Measurements from ENCODE around the gene TEX9.
"Not testable (repeated sequence)": the region's sequence is repeated elsewhere in the genome, so short reads cannot be mapped to it uniquely, and the experiment has no call there.

Gene TEX9

GRCh38 chr15:56399209-56399608 lies 34.0 kb downstream of the TEX9 start:
- not testable (repeated sequence) for H3K9me3 ChIP-seq (ENCODE audit: control insufficient read depth in 1 of 2, low read length in 2 of 2); H3K27me3 ChIP-seq (ENCODE audit: low read depth, low read length); H3K27ac ChIP-seq (ENCODE audit: low read length); H3K36me3 ChIP-seq (ENCODE audit: control insufficient read depth in 1 of 2, insufficient read depth in 2 of 2, low read length in 2 of 2); H3K4me1 ChIP-seq (ENCODE audit: control insufficient read depth in 1 of 2, insufficient read depth in 2 of 2, low read length in 2 of 2); H3K4me3 ChIP-seq (ENCODE audit: low read depth in 1 of 2, low read length in 2 of 2)

GRCh38 chr15:56410721-56411120 lies 45.5 kb downstream of the TEX9 start:
- Histone ChIP-seq H3K27me3 (ENCODE audit: low read depth, low read length) (no peaks in the 10 kb centered on the region), H3K4me1 (ENCODE audit: control insufficient read depth in 1 of 2, insufficient read depth in 2 of 2, low read length in 2 of 2) (no peaks in the 10 kb centered on the region), H3K36me3 (ENCODE audit: control insufficient read depth in 1 of 2, insufficient read depth in 2 of 2, low read length in 2 of 2) (no peaks in the 10 kb centered on the region), H3K27ac (ENCODE audit: low read length) (no peak overlapping the region), H3K9me3 (ENCODE audit: control insufficient read depth in 1 of 2, low read length in 2 of 2) (no peaks in the 10 kb centered on the region), H3K4me3 (ENCODE audit: low read depth in 1 of 2, low read length in 2 of 2) (no peak overlapping the region)

- Histone ChIP-seq H3K9me3 (ENCODE audit: control insufficient read depth in 1 of 2, low read length in 2 of 2) (no peaks in the 10 kb centered on the region), H3K27ac (ENCODE audit: low read length) (no peak overlapping the region), H3K36me3 (ENCODE audit: control insufficient read depth in 1 of 2, insufficient read depth in 2 of 2, low read length in 2 of 2) (no peaks in the 10 kb centered on the region), H3K27me3 (ENCODE audit: low read depth, low read length) (no peaks in the 10 kb centered on the region), H3K4me3 (ENCODE audit: low read depth in 1 of 2, low read length in 2 of 2) (no peak overlapping the region), H3K4me1 (ENCODE audit: control insufficient read depth in 1 of 2, insufficient read depth in 2 of 2, low read length in 2 of 2) (no peaks in the 10 kb centered on the region)
Measured at GRCh38 chr15:56411122-56411749, 46.0 kb downstream of the TEX9 start.

GRCh38 chr15:56413114-56413733 lies 48.0 kb downstream of the TEX9 start:
- H3K27me3 ChIP-seq (ENCODE audit: low read depth, low read length); H3K9me3 ChIP-seq (ENCODE audit: control insufficient read depth in 1 of 2, low read length in 2 of 2); H3K36me3 ChIP-seq (ENCODE audit: control insufficient read depth in 1 of 2, insufficient read depth in 2 of 2, low read length in 2 of 2); H3K4me1 ChIP-seq (ENCODE audit: control insufficient read depth in 1 of 2, insufficient read depth in 2 of 2, low read length in 2 of 2); H3K27ac ChIP-seq (ENCODE audit: low read length); H3K4me3 ChIP-seq (ENCODE audit: low read depth in 1 of 2, low read length in 2 of 2): not testable (repeated sequence)

- Histone ChIP-seq H3K27ac (ENCODE audit: low read length) (no peak overlapping the region), H3K27me3 (ENCODE audit: low read depth, low read length) (no peaks in the 10 kb centered on the region), H3K4me1 (ENCODE audit: control insufficient read depth in 1 of 2, insufficient read depth in 2 of 2, low read length in 2 of 2) (no peaks in the 10 kb centered on the region), H3K9me3 (ENCODE audit: control insufficient read depth in 1 of 2, low read length in 2 of 2) (no peaks in the 10 kb centered on the region), H3K4me3 (ENCODE audit: low read depth in 1 of 2, low read length in 2 of 2) (no peak overlapping the region), H3K36me3 (ENCODE audit: control insufficient read depth in 1 of 2, insufficient read depth in 2 of 2, low read length in 2 of 2) (peaks cover 0 to 14% of the 10 kb centered on the region in 2 donors)
Measured at GRCh38 chr15:56425276-56425675, 60.0 kb downstream of the TEX9 start.

GRCh38 chr15:56425976-56426375 lies 60.8 kb downstream of the TEX9 start:
- H3K36me3 ChIP-seq (ENCODE audit: control insufficient read depth in 1 of 2, insufficient read depth in 2 of 2, low read length in 2 of 2) = peaks cover 0 to 14% of the 10 kb centered on the region in 2 donors
- H3K4me1 ChIP-seq (ENCODE audit: control insufficient read depth in 1 of 2, insufficient read depth in 2 of 2, low read length in 2 of 2) = no peaks in the 10 kb centered on the region
- no peak overlapping the region for H3K27ac ChIP-seq (ENCODE audit: low read length)
- no peaks in the 10 kb centered on the region for H3K27me3 ChIP-seq (ENCODE audit: low read depth, low read length)
- H3K4me3 ChIP-seq (ENCODE audit: low read depth in 1 of 2, low read length in 2 of 2) = no peak overlapping the region
- H3K9me3 ChIP-seq (ENCODE audit: control insufficient read depth in 1 of 2, low read length in 2 of 2) = no peaks in the 10 kb centered on the region

- Histone ChIP-seq H3K4me3 (ENCODE audit: low read depth in 1 of 2, low read length in 2 of 2) (no peak overlapping the region), H3K4me1 (ENCODE audit: control insufficient read depth in 1 of 2, insufficient read depth in 2 of 2, low read length in 2 of 2) (no peaks in the 10 kb centered on the region), H3K27ac (ENCODE audit: low read length) (no peak overlapping the region), H3K27me3 (ENCODE audit: low read depth, low read length) (no peaks in the 10 kb centered on the region), H3K36me3 (ENCODE audit: control insufficient read depth in 1 of 2, insufficient read depth in 2 of 2, low read length in 2 of 2) (peaks cover 0 to 14% of the 10 kb centered on the region in 2 donors), H3K9me3 (ENCODE audit: control insufficient read depth in 1 of 2, low read length in 2 of 2) (no peaks in the 10 kb centered on the region)
Measured at GRCh38 chr15:56428821-56429458, 63.7 kb downstream of the TEX9 start.

- no peaks in the 10 kb centered on the region for H3K36me3 ChIP-seq (ENCODE audit: control insufficient read depth in 1 of 2, insufficient read depth in 2 of 2, low read length in 2 of 2)
- no peaks in the 10 kb centered on the region for H3K9me3 ChIP-seq (ENCODE audit: control insufficient read depth in 1 of 2, low read length in 2 of 2)
- H3K27ac ChIP-seq (ENCODE audit: low read length) = no peak overlapping the region
- H3K4me3 ChIP-seq (ENCODE audit: low read depth in 1 of 2, low read length in 2 of 2) = no peak overlapping the region
- H3K27me3 ChIP-seq (ENCODE audit: low read depth, low read length) = no peaks in the 10 kb centered on the region
- no peaks in the 10 kb centered on the region for H3K4me1 ChIP-seq (ENCODE audit: control insufficient read depth in 1 of 2, insufficient read depth in 2 of 2, low read length in 2 of 2)
Measured at GRCh38 chr15:56432304-56432703, 67.1 kb downstream of the TEX9 start.

- H3K4me1 ChIP-seq (ENCODE audit: control insufficient read depth in 1 of 2, insufficient read depth in 2 of 2, low read length in 2 of 2) = no peaks in the 10 kb centered on the region
- H3K27me3 ChIP-seq (ENCODE audit: low read depth, low read length) = no peaks in the 10 kb centered on the region
- no peak overlapping the region for H3K4me3 ChIP-seq (ENCODE audit: low read depth in 1 of 2, low read length in 2 of 2)
- peaks cover 0 to 10% of the 10 kb centered on the region in 2 donors for H3K36me3 ChIP-seq (ENCODE audit: control insufficient read depth in 1 of 2, insufficient read depth in 2 of 2, low read length in 2 of 2)
- H3K27ac ChIP-seq (ENCODE audit: low read length) = no peak overlapping the region
- no peaks in the 10 kb centered on the region for H3K9me3 ChIP-seq (ENCODE audit: control insufficient read depth in 1 of 2, low read length in 2 of 2)
Measured at GRCh38 chr15:56440214-56440770, 75.1 kb downstream of the TEX9 start.

- H3K27ac ChIP-seq (ENCODE audit: low read length) = no peak overlapping the region
- H3K36me3 ChIP-seq (ENCODE audit: control insufficient read depth in 1 of 2, insufficient read depth in 2 of 2, low read length in 2 of 2) = peaks cover 0 to 10% of the 10 kb centered on the region in 2 donors
- no peak overlapping the region for H3K4me3 ChIP-seq (ENCODE audit: low read depth in 1 of 2, low read length in 2 of 2)
- no peaks in the 10 kb centered on the region for H3K9me3 ChIP-seq (ENCODE audit: control insufficient read depth in 1 of 2, low read length in 2 of 2)
- no peaks in the 10 kb centered on the region for H3K27me3 ChIP-seq (ENCODE audit: low read depth, low read length)
- H3K4me1 ChIP-seq (ENCODE audit: control insufficient read depth in 1 of 2, insufficient read depth in 2 of 2, low read length in 2 of 2) = no peaks in the 10 kb centered on the region
Measured at GRCh38 chr15:56442354-56442753, 77.1 kb downstream of the TEX9 start.

GRCh38 chr15:56445746-56446145 lies 80.5 kb downstream of the TEX9 start:
- Histone ChIP-seq H3K27me3 (ENCODE audit: low read depth, low read length) (no peaks in the 10 kb centered on the region), H3K36me3 (ENCODE audit: control insufficient read depth in 1 of 2, insufficient read depth in 2 of 2, low read length in 2 of 2) (peaks cover 0 to 10% of the 10 kb centered on the region in 2 donors), H3K27ac (ENCODE audit: low read length) (no peak overlapping the region), H3K4me1 (ENCODE audit: control insufficient read depth in 1 of 2, insufficient read depth in 2 of 2, low read length in 2 of 2) (no peaks in the 10 kb centered on the region), H3K4me3 (ENCODE audit: low read depth in 1 of 2, low read length in 2 of 2) (no peak overlapping the region), H3K9me3 (ENCODE audit: control insufficient read depth in 1 of 2, low read length in 2 of 2) (no peaks in the 10 kb centered on the region)
